Measurements from ENCODE around the gene GLOD4. TPM values are rescaled to one million over a fixed set of nuclear protein-coding genes. Genes with fewer than 3 reads are reported as not detected.

GLOD4 gene
- total and polyA plus RNA-seq, 10 donors = 38.6 to 69.7 (median 54.0) TPM

GRCh38 chr17:828761-829160 lies 46.7 kb upstream of the GLOD4 start:
- Histone ChIP-seq H3K27ac (no peak overlapping the region), H3K4me1 (no peaks in the 10 kb centered on the region), H3K36me3 (peaks cover 0 to 7% (median 0%) of the 10 kb centered on the region in 6 donors), H3K4me3 (no peak overlapping the region), H3K9me3 (peaks cover 0 to 10% (median 0%) of the 10 kb centered on the region in 8 donors), H3K27me3 (replicated peaks in 1 of 7) (no peaks in the 10 kb centered on the region)
- intact Hi-C loops (cut with DNase I; ENCODE audit: low total_unique reads) = no loop called here
- TF ChIP-seq POLR2A (IDR thresholded peaks at IDR 0.05) (no peak), CTCF (IDR thresholded peaks at IDR 0.05 in 8 of 11, conservative IDR thresholded peaks at IDR 0.05 in 3 of 11) (no peak), POLR2AphosphoS5 (IDR thresholded peaks at IDR 0.05) (no peak)
- no peak for DNase-seq
- WGBS, 5 donors = 73 to 88% (median 81%) methylated on average over 5 of the region's 5 CpGs

- 88 to 93% (median 91%) methylated on average over 21 of the region's 21 CpGs for WGBS, 5 donors
- DNase-seq = no peak
- intact Hi-C loops (cut with DNase I; ENCODE audit: low total_unique reads) = no loop called here
Observed at GRCh38 chr17:826778-827177, 44.7 kb upstream of the GLOD4 start.

GRCh38 chr17:825216-825615 lies 43.1 kb upstream of the GLOD4 start:
- intact Hi-C loops (cut with DNase I; ENCODE audit: low total_unique reads) = no loop called here

More at GRCh38 chr17:826778-827177, 44.7 kb upstream of the GLOD4 start:
- peaks cover 0 to 5% (median 0%) of the 10 kb centered on the region in 8 donors for H3K9me3 ChIP-seq
- TF ChIP-seq CTCF (IDR thresholded peaks at IDR 0.05 in 8 of 11, conservative IDR thresholded peaks at IDR 0.05 in 3 of 11) (no peak), POLR2AphosphoS5 (IDR thresholded peaks at IDR 0.05) (no peak), POLR2A (IDR thresholded peaks at IDR 0.05) (no peak)
- no peaks in the 10 kb centered on the region for H3K4me1 ChIP-seq
- no peak overlapping the region for H3K27ac ChIP-seq
- no peak overlapping the region for H3K4me3 ChIP-seq
- no peaks in the 10 kb centered on the region for H3K27me3 ChIP-seq (replicated peaks in 1 of 7)
- H3K36me3 ChIP-seq = peaks cover 0 to 12% (median 0%) of the 10 kb centered on the region in 6 donors

GRCh38 chr17:824378-824777 lies 42.3 kb upstream of the GLOD4 start:
- WGBS, 5 donors = 87 to 92% (median 92%) methylated on average over 16 of the region's 16 CpGs
- H3K9me3 ChIP-seq = no peaks in the 10 kb centered on the region
- no peak overlapping the region for H3K4me3 ChIP-seq
- no peak for DNase-seq
- no peak overlapping the region for H3K27ac ChIP-seq
- H3K27me3 ChIP-seq (replicated peaks in 1 of 7) = no peaks in the 10 kb centered on the region
- H3K4me1 ChIP-seq = no peaks in the 10 kb centered on the region
- intact Hi-C loops (cut with DNase I; ENCODE audit: low total_unique reads) = no loop called here
- peaks cover 0 to 14% (median 0%) of the 10 kb centered on the region in 6 donors for H3K36me3 ChIP-seq
- TF ChIP-seq CTCF (IDR thresholded peaks at IDR 0.05 in 8 of 11, conservative IDR thresholded peaks at IDR 0.05 in 3 of 11) (no peak), POLR2A (IDR thresholded peaks at IDR 0.05) (no peak), POLR2AphosphoS5 (IDR thresholded peaks at IDR 0.05) (no peak)

More at GRCh38 chr17:825216-825615, 43.1 kb upstream of the GLOD4 start:
- Histone ChIP-seq H3K27ac (no peak overlapping the region), H3K4me3 (no peak overlapping the region), H3K36me3 (peaks cover 0 to 12% (median 0%) of the 10 kb centered on the region in 6 donors), H3K9me3 (no peaks in the 10 kb centered on the region), H3K4me1 (no peaks in the 10 kb centered on the region), H3K27me3 (replicated peaks in 1 of 7) (no peaks in the 10 kb centered on the region)
- 75 to 89% (median 83%) methylated on average over 17 of the region's 17 CpGs for WGBS, 5 donors
- no peak for TF ChIP-seq POLR2A (IDR thresholded peaks at IDR 0.05)
- no peak for TF ChIP-seq POLR2AphosphoS5 (IDR thresholded peaks at IDR 0.05)
- TF ChIP-seq CTCF (IDR thresholded peaks at IDR 0.05 in 8 of 11, conservative IDR thresholded peaks at IDR 0.05 in 3 of 11) = no peak
- no peak for DNase-seq

All from spleen (tissue), 11 donors.